GM12878 (cell line): ENCODE measurements around the gene CDC42EP3.

Source experiments
- BHLHE40 ChIP-seq, 2 experiments: fragments of 450-650 bp in 1 of 2; IDR thresholded peaks; 2 replicates each; pipeline ENCODE4 v1.6.1; 2011 to 2017; ENCODE audit warnings: low read depth in 2 of 2, borderline replicate concordance in 1 of 2, improper control_type of control experiment in 1 of 2, low read length in 1 of 2, mild to moderate bottlenecking in 1 of 2
- CTCF ChIP-seq, 3 experiments: IDR thresholded peaks in 2 of 3; conservative IDR thresholded peaks in 1 of 3; 2 replicates each; pipeline ENCODE4 v1.5.1; 2011; ENCODE audit warnings: low read depth in 3 of 3, low read length in 3 of 3, mild to moderate bottlenecking in 3 of 3, control low read depth in 2 of 3, moderate library complexity in 2 of 3, inconsistent platforms in 1 of 3, mixed read lengths in 1 of 3; ENCODE audit not compliant: control insufficient read depth in 2 of 3, insufficient read depth in 1 of 3; ENCODE audit errors: extremely low read depth in 1 of 3
- ETV6 ChIP-seq, 2 experiments: fragments of 450-650 bp in 1 of 2; IDR thresholded peaks in 1 of 2; conservative IDR thresholded peaks in 1 of 2; 2 replicates each; pipeline ENCODE4 v1.6.1; 2014; ENCODE audit warnings: antibody characterized with exemption in 1 of 2, borderline replicate concordance in 1 of 2, low read depth in 1 of 2, mild to moderate bottlenecking in 1 of 2, moderate library complexity in 1 of 2
- MEF2A ChIP-seq: IDR thresholded peaks from 2 replicates; pipeline ENCODE4 v1.6.1; 2011; ENCODE audit warnings: low read depth, mild to moderate bottlenecking, low read length, moderate library complexity; ENCODE audit not compliant: insufficient read depth
- NFIC ChIP-seq: IDR thresholded peaks from 2 replicates; pipeline ENCODE4 v1.6.1; 2012; ENCODE audit warnings: low read depth, mild to moderate bottlenecking, inconsistent platforms, low read length, moderate library complexity
- PKNOX1 ChIP-seq: fragments of 450-650 bp; IDR thresholded peaks from 2 replicates; pipeline ENCODE4 v1.6.1; 2016; ENCODE audit warnings: mild to moderate bottlenecking
- POLR2A ChIP-seq: IDR thresholded peaks from 2 replicates; pipeline ENCODE4 v1.6.1; 2011; ENCODE audit warnings: low read depth, mild to moderate bottlenecking, low read length
- RAD21 ChIP-seq: IDR thresholded peaks from 2 replicates; pipeline ENCODE4 v1.6.1; 2011; ENCODE audit warnings: mild to moderate bottlenecking, low read depth, low read length, moderate library complexity; ENCODE audit not compliant: insufficient read depth
- SUZ12 ChIP-seq: fragments of 200-600 bp; sonication (generic); IDR thresholded peaks from one replicate; pipeline ENCODE4 v1.6.1; 2018; ENCODE audit warnings: antibody characterized with exemption, mild to moderate bottlenecking; ENCODE audit not compliant: unreplicated experiment
- TAF1 ChIP-seq: IDR thresholded peaks from 2 replicates; pipeline ENCODE4 v1.6.1; 2011; ENCODE audit warnings: mild to moderate bottlenecking, low read depth, low read length, borderline replicate concordance
- YY1 ChIP-seq: IDR thresholded peaks from 2 replicates; pipeline ENCODE4 v1.6.1; 2011; ENCODE audit warnings: low read depth, mild to moderate bottlenecking, low read length
- ZBTB40 ChIP-seq: fragments of 450-650 bp; IDR thresholded peaks from 2 replicates; pipeline ENCODE4 v1.6.1; 2016; ENCODE audit warnings: mild to moderate bottlenecking, moderate library complexity, borderline replicate concordance

GRCh38 chr2:37615804-37616676 is 55.4 kb downstream of the CDC42EP3 start:
- no peak for TF ChIP-seq RAD21
- no peak for TF ChIP-seq ZBTB40
- no peak for TF ChIP-seq MEF2A
- no peak for TF ChIP-seq YY1
- no peak for TF ChIP-seq CTCF (IDR thresholded peaks at IDR 0.05 in 2 of 3, conservative IDR thresholded peaks at IDR 0.05 in 1 of 3; ENCODE audit: control insufficient read depth in 2 of 3, extremely low read depth in 1 of 3, insufficient read depth in 1 of 3, low read depth in 3 of 3, low read length in 3 of 3)
- no peak for TF ChIP-seq PKNOX1
- no peak for TF ChIP-seq NFIC
- TF ChIP-seq SUZ12, result no peak
- TF ChIP-seq BHLHE40 (IDR thresholded peaks at IDR 0.05; ENCODE audit: borderline replicate concordance in 1 of 2, low read depth in 2 of 2, low read length in 1 of 2), result peak in 1 of 2 experiments; percentile 14; a peak in 1 of 4 replicates
- TF ChIP-seq TAF1, result no peak
- TF ChIP-seq POLR2A, result no peak
- TF ChIP-seq ETV6 (conservative IDR thresholded peaks at IDR 0.05 in 1 of 2, IDR thresholded peaks at IDR 0.05 in 1 of 2; ENCODE audit: borderline replicate concordance in 1 of 2, low read depth in 1 of 2), result no peak
